HepG2 (cell line): ENCODE measurements around the gene TST. TPM values are rescaled to one million over a fixed set of nuclear protein-coding genes. Genes with fewer than 3 reads are reported as not detected.

Source experiments
- FIP1L1 ChIP-seq: fragments of 200-400 bp; formaldehyde crosslinking; IDR thresholded peaks from 2 replicates; pipeline ENCODE4 v1.6.1; 2018; ENCODE audit warnings: low read depth, mild to moderate bottlenecking, low read length, moderate library complexity, borderline replicate concordance; ENCODE audit not compliant: insufficient read depth
- GABPA ChIP-seq, 2 experiments: IDR thresholded peaks; 2 replicates each; pipeline ENCODE4 v1.6.1; 2011 to 2016; ENCODE audit warnings: low read depth in 2 of 2, low read length in 1 of 2, missing biosample characterization in 1 of 2, missing genetic modification characterization in 1 of 2
- MAFG ChIP-seq: sonication (generic); formaldehyde crosslinking; IDR thresholded peaks from 2 replicates; pipeline ENCODE4 v1.5.1; 2020; ENCODE audit warnings: mild to moderate bottlenecking, missing genetic modification reagents
- TBP ChIP-seq: sonication (generic); formaldehyde crosslinking; IDR thresholded peaks from 2 replicates; pipeline ENCODE4 v1.5.0; 2020; ENCODE audit warnings: missing genetic modification reagents
- TRIM24 ChIP-seq: sonication (generic); formaldehyde crosslinking; IDR thresholded peaks from 2 replicates; pipeline ENCODE4 v1.8.0; 2022; ENCODE audit warnings: mild to moderate bottlenecking, missing genetic modification reagents
- ZNF432 ChIP-seq: sonication (generic); formaldehyde crosslinking; IDR thresholded peaks from 2 replicates; pipeline ENCODE4 v1.5.0; 2020; ENCODE audit warnings: missing genetic modification reagents, mild to moderate bottlenecking, borderline replicate concordance
- ZNF468 ChIP-seq: sonication (generic); formaldehyde crosslinking; IDR thresholded peaks from 2 replicates; pipeline ENCODE4 v1.8.0; 2022; ENCODE audit warnings: mild to moderate bottlenecking, moderate library complexity, missing genetic modification reagents
- ZNF615 ChIP-seq: sonication (generic); formaldehyde crosslinking; IDR thresholded peaks from 2 replicates; pipeline ENCODE4 v1.5.0; 2020; ENCODE audit warnings: mild to moderate bottlenecking, missing genetic modification reagents, borderline replicate concordance
- ZNF782 ChIP-seq: sonication (generic); formaldehyde crosslinking; IDR thresholded peaks from 2 replicates; pipeline ENCODE4 v1.4.0; 2020; ENCODE audit warnings: missing genetic modification reagents, mild to moderate bottlenecking, borderline replicate concordance
- ZNF891 ChIP-seq: sonication (generic); formaldehyde crosslinking; IDR thresholded peaks from 2 replicates; pipeline ENCODE4 v1.5.0; 2020; ENCODE audit warnings: mild to moderate bottlenecking, missing genetic modification reagents
- ZSCAN22 ChIP-seq: sonication (generic); formaldehyde crosslinking; IDR thresholded peaks from 2 replicates; pipeline ENCODE4 v1.4.0; 2020; ENCODE audit warnings: mild to moderate bottlenecking, missing genetic modification reagents
- polyA plus RNA-seq, 8 experiments: library from polyadenylated mRNA; depleted of rRNA in 3 of 8; stranded (reverse) in 7 of 8; unstranded in 1 of 8; fragments of >200 nt; fragmentation: Illumina TruSeq in 4 of 8; extraction: Trizol in 4 of 8; gene quantifications; 2 replicates each; pipeline versions ENCODE4 v1.2.1 to v1.2.3, GENCODE V29; 2011 to 2016; ENCODE audit warnings: low read depth in 4 of 8, missing spikeins in 1 of 8, mixed read lengths in 1 of 8; ENCODE audit not compliant: insufficient read depth in 1 of 8
- total RNA-seq, 5 experiments: library from RNA; depleted of rRNA; stranded (reverse); fragments of >200 nt; fragmentation: Illumina TruSeq; extraction: Trizol; gene quantifications; 2 replicates each; pipeline ENCODE4 v1.2.3, GENCODE V29; 2016; ENCODE audit warnings: low read depth in 1 of 5
- TF ChIP-seq, protein P1 (sequence below): sonication (generic); formaldehyde crosslinking; conservative IDR thresholded peaks from 2 replicates; pipeline ENCODE4 v1.8.0; 2022; ENCODE audit warnings: missing genetic modification reagents
- TF ChIP-seq, protein P2 (sequence below): sonication (generic); formaldehyde crosslinking; IDR thresholded peaks from 2 replicates; pipeline ENCODE4 v1.4.0; 2020; ENCODE audit warnings: mild to moderate bottlenecking, missing genetic modification reagents
- TF ChIP-seq, protein P3 (sequence below): sonication (generic); formaldehyde crosslinking; IDR thresholded peaks from 2 replicates; pipeline ENCODE4 v1.9.0; 2021; ENCODE audit warnings: mild to moderate bottlenecking, missing genetic modification reagents
- TF ChIP-seq, protein P4 (sequence below): sonication (generic); formaldehyde crosslinking; IDR thresholded peaks from 2 replicates; pipeline ENCODE4 v1.8.1; 2023; ENCODE audit warnings: mild to moderate bottlenecking, moderate library complexity, missing genetic modification reagents
- TF ChIP-seq, protein P5 (sequence below): sonication (generic); formaldehyde crosslinking; IDR thresholded peaks from 2 replicates; pipeline ENCODE4 v1.8.0; 2023; ENCODE audit warnings: mild to moderate bottlenecking, missing genetic modification reagents
- TF ChIP-seq, protein P6 (sequence below): IDR thresholded peaks from 2 replicates; pipeline ENCODE4 v1.6.1; 2018; ENCODE audit warnings: missing genetic modification reagents, mild to moderate bottlenecking, missing compliant biosample characterization

TST gene
- total and polyA plus RNA-seq, 2 of the 13 experiments (the other 11 are each of a cell fraction or from before 2014, with no cell fraction given), result 44.6 to 63.6 TPM

DNA sequence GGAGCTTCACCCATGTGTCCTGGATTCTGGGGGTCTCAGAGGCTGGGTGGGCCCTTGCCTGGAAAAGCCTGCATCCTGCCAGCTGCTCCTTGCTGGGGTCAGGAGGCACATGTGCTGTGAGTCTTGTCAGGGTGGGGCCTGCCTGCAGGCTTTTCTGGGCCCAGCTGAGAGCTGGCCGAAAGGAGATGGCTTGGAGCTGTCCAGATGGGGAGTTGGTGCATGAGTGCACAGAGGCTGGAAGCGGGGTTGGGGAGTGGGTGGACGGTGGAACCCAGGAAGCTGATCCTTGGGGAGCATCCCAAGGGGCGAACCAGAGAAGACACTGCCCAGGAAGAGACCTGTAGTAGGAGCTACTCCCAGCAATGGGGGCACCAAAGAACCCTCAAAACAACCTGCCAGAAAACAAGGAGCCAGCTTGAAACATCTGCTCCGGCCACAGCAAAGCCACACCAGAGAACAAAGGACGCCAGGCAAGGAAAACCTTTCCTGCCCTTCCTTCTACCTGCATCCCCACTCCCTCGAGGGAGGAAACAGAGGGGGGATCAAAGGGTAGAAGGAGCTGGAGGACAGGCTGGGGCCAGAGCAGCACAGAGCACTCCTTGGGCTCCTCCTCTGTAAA is 24.1 kb upstream of the TST start (continued):
- no peak for TF ChIP-seq ZNF615 (CRISPR knock-in tag)
- TF ChIP-seq TRIM24, result no peak
- no peak for TF ChIP-seq TBP
- TF ChIP-seq ZNF782 (CRISPR knock-in tag), result no peak
- no peak for TF ChIP-seq MAFG
- no peak for TF ChIP-seq ZSCAN22 (CRISPR knock-in tag)
- TF ChIP-seq ZNF432 (CRISPR knock-in tag), result no peak
- peak; percentile 71; the same call in 1 of the 2 replicates for TF ChIP-seq ZNF891
- TF ChIP-seq, protein P1, sequence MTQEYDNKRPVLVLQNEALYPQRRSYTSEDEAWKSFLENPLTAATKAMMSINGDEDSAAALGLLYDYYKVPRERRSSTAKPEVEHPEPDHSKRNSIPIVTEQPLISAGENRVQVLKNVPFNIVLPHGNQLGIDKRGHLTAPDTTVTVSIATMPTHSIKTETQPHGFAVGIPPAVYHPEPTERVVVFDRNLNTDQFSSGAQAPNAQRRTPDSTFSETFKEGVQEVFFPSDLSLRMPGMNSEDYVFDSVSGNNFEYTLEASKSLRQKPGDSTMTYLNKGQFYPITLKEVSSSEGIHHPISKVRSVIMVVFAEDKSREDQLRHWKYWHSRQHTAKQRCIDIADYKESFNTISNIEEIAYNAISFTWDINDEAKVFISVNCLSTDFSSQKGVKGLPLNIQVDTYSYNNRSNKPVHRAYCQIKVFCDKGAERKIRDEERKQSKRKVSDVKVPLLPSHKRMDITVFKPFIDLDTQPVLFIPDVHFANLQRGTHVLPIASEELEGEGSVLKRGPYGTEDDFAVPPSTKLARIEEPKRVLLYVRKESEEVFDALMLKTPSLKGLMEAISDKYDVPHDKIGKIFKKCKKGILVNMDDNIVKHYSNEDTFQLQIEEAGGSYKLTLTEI (CRISPR knock-in tag), result no peak
- TF ChIP-seq, protein P2, sequence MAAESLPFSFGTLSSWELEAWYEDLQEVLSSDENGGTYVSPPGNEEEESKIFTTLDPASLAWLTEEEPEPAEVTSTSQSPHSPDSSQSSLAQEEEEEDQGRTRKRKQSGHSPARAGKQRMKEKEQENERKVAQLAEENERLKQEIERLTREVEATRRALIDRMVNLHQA, result no peak
- TF ChIP-seq GABPA (IDR thresholded peaks at IDR 0.05; ENCODE audit: low read depth, low read length), result no peak
- no peak for TF ChIP-seq GABPA (CRISPR knock-in tag; IDR thresholded peaks at IDR 0.05; ENCODE audit: low read depth)
- TF ChIP-seq ZNF468 (CRISPR knock-in tag), result no peak
- TF ChIP-seq, protein P3, sequence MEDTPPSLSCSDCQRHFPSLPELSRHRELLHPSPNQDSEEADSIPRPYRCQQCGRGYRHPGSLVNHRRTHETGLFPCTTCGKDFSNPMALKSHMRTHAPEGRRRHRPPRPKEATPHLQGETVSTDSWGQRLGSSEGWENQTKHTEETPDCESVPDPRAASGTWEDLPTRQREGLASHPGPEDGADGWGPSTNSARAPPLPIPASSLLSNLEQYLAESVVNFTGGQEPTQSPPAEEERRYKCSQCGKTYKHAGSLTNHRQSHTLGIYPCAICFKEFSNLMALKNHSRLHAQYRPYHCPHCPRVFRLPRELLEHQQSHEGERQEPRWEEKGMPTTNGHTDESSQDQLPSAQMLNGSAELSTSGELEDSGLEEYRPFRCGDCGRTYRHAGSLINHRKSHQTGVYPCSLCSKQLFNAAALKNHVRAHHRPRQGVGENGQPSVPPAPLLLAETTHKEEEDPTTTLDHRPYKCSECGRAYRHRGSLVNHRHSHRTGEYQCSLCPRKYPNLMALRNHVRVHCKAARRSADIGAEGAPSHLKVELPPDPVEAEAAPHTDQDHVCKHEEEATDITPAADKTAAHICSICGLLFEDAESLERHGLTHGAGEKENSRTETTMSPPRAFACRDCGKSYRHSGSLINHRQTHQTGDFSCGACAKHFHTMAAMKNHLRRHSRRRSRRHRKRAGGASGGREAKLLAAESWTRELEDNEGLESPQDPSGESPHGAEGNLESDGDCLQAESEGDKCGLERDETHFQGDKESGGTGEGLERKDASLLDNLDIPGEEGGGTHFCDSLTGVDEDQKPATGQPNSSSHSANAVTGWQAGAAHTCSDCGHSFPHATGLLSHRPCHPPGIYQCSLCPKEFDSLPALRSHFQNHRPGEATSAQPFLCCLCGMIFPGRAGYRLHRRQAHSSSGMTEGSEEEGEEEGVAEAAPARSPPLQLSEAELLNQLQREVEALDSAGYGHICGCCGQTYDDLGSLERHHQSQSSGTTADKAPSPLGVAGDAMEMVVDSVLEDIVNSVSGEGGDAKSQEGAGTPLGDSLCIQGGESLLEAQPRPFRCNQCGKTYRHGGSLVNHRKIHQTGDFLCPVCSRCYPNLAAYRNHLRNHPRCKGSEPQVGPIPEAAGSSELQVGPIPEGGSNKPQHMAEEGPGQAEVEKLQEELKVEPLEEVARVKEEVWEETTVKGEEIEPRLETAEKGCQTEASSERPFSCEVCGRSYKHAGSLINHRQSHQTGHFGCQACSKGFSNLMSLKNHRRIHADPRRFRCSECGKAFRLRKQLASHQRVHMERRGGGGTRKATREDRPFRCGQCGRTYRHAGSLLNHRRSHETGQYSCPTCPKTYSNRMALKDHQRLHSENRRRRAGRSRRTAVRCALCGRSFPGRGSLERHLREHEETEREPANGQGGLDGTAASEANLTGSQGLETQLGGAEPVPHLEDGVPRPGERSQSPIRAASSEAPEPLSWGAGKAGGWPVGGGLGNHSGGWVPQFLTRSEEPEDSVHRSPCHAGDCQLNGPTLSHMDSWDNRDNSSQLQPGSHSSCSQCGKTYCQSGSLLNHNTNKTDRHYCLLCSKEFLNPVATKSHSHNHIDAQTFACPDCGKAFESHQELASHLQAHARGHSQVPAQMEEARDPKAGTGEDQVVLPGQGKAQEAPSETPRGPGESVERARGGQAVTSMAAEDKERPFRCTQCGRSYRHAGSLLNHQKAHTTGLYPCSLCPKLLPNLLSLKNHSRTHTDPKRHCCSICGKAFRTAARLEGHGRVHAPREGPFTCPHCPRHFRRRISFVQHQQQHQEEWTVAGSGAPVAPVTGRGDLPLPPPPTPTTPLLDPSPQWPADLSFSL, result no peak
- TF ChIP-seq, protein P4, sequence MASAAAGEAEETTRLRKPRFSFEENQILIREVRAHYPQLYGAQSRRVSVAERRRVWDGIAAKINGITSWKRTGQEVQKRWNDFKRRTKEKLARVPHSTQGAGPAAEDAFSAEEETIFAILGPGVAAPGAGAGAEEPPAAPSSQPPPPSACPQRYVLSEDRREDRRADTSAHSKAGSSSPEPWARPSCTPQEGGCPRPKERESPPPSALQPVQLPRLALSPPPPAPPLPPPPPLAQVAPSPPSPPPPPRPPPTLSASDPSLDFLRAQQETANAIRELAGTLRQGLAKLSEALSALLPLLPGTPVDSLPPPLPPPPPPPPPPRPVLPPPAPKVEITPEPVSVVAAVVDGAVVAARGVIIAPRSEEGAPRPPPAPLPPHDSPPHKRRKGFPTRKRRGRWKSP (CRISPR knock-in tag), result no peak
- TF ChIP-seq FIP1L1, result no peak
- TF ChIP-seq, protein P5, sequence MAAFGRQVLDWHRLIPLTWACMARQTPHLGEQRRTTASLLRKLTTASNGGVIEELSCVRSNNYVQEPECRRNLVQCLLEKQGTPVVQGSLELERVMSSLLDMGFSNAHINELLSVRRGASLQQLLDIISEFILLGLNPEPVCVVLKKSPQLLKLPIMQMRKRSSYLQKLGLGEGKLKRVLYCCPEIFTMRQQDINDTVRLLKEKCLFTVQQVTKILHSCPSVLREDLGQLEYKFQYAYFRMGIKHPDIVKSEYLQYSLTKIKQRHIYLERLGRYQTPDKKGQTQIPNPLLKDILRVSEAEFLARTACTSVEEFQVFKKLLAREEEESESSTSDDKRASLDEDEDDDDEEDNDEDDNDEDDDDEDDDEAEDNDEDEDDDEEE, result no peak
- TF ChIP-seq, protein P6, sequence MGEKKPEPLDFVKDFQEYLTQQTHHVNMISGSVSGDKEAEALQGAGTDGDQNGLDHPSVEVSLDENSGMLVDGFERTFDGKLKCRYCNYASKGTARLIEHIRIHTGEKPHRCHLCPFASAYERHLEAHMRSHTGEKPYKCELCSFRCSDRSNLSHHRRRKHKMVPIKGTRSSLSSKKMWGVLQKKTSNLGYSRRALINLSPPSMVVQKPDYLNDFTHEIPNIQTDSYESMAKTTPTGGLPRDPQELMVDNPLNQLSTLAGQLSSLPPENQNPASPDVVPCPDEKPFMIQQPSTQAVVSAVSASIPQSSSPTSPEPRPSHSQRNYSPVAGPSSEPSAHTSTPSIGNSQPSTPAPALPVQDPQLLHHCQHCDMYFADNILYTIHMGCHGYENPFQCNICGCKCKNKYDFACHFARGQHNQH, result no peak
